Calu3 (cell line): Measurements from ENCODE around the gene SYCP1. TPM values are rescaled to one million over a fixed set of nuclear protein-coding genes. Genes with fewer than 3 reads are reported as not detected.

Experiments used
- Bru-seq: library from RNA; stranded (reverse); fragments of 400-500 nt; gene quantifications from one replicate; lab custom pipeline; 2021; lab: Mats Ljungman, UMichigan
- BruChase-seq, 2 experiments: library from RNA; stranded (reverse); fragments of 400-500 nt; gene quantifications; one replicate each; lab custom pipeline; 2021; lab: Mats Ljungman, UMichigan
- BruUV-seq: library from RNA; stranded (reverse); fragments of 400-500 nt; replicated peaks from 2 replicates; lab custom pipeline; 2021; lab: Mats Ljungman, UMichigan
- CTCF ChIA-PET: fragments of 300-600 bp; sonication (Branson Sonifier 250); formaldehyde crosslinking; loops from one replicate; lab custom pipeline; 2022; ENCODE audit warnings: antibody characterized with exemption; lab: Charles Lee
- DNase-seq: peaks from one replicate; pipeline ENCODE4 v3.0.0; 2022
- H3K27ac Mint-ChIP-seq: one replicate; pipeline ENCODE4 v1.8.0; 2022; ENCODE audit warnings: mixed read lengths; ENCODE audit not compliant: unreplicated experiment
- H3K27me3 Mint-ChIP-seq: one replicate; pipeline ENCODE4 v1.8.0; 2022; ENCODE audit warnings: mixed read lengths; ENCODE audit not compliant: unreplicated experiment
- H3K36me3 Mint-ChIP-seq: one replicate; pipeline ENCODE4 v1.8.0; 2022; ENCODE audit warnings: mild to moderate bottlenecking, moderate library complexity, mixed read lengths; ENCODE audit not compliant: insufficient read depth, unreplicated experiment
- H3K4me1 Mint-ChIP-seq: one replicate; pipeline ENCODE4 v1.8.0; 2022; ENCODE audit warnings: mild to moderate bottlenecking, low read depth, mixed read lengths; ENCODE audit not compliant: unreplicated experiment
- H3K4me3 Mint-ChIP-seq: one replicate; pipeline ENCODE4 v1.8.0; 2022; ENCODE audit warnings: mild to moderate bottlenecking, low read depth, moderate library complexity, mixed read lengths; ENCODE audit not compliant: unreplicated experiment
- H3K9me3 Mint-ChIP-seq: one replicate; pipeline ENCODE4 v1.8.0; 2022; ENCODE audit warnings: low read depth, mixed read lengths; ENCODE audit not compliant: unreplicated experiment
- CTCF ChIP-seq: fragments of 200-600 bp; IDR thresholded peaks from one replicate; pipeline ENCODE4 v1.8.0; 2022; ENCODE audit warnings: antibody characterized with exemption; ENCODE audit not compliant: unreplicated experiment
- intact Hi-C: fragments of 100-400 bp; cut with micrococcal nuclease; formaldehyde crosslinking; loops from one replicate; pipeline ENCODE4 v1.10.0; 2022; ENCODE audit not compliant: unreplicated experiment
- long read RNA-seq: library from polyadenylated mRNA; stranded (forward); transcript quantifications from one replicate; pipeline ENCODE4 v2.0.0, GENCODE V29; 2022
- total RNA-seq: library from RNA; stranded (reverse); gene quantifications from 2 replicates; pipeline ENCODE4 v1.2.3, GENCODE V29; 2022

Gene SYCP1, protein sequence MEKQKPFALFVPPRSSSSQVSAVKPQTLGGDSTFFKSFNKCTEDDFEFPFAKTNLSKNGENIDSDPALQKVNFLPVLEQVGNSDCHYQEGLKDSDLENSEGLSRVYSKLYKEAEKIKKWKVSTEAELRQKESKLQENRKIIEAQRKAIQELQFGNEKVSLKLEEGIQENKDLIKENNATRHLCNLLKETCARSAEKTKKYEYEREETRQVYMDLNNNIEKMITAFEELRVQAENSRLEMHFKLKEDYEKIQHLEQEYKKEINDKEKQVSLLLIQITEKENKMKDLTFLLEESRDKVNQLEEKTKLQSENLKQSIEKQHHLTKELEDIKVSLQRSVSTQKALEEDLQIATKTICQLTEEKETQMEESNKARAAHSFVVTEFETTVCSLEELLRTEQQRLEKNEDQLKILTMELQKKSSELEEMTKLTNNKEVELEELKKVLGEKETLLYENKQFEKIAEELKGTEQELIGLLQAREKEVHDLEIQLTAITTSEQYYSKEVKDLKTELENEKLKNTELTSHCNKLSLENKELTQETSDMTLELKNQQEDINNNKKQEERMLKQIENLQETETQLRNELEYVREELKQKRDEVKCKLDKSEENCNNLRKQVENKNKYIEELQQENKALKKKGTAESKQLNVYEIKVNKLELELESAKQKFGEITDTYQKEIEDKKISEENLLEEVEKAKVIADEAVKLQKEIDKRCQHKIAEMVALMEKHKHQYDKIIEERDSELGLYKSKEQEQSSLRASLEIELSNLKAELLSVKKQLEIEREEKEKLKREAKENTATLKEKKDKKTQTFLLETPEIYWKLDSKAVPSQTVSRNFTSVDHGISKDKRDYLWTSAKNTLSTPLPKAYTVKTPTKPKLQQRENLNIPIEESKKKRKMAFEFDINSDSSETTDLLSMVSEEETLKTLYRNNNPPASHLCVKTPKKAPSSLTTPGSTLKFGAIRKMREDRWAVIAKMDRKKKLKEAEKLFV
- total RNA-seq: not detected in 2 replicates
- not detected for Bru-seq, nascent RNA
- BruChase-seq, experiment 1, labeled RNA remaining after a 6-hour chase: not detected
- not detected for BruChase-seq, experiment 2, labeled RNA remaining after a 2-hour chase
- long read RNA-seq: 0 reads

GRCh38 chr1:114854693-114855320, at the start of gene SYCP1:
Gene SYCP1 (plus strand): TSS chr1:114854863. CDS start chr1:114855465, 602 bp downstream.
- Mint-ChIP-seq H3K9me3 (peaks cover 2% of the 10 kb centered on the region), H3K36me3 (peaks cover 3% of the 10 kb centered on the region), H3K27me3 (peaks cover 9% of the 10 kb centered on the region), H3K27ac (no peak within 1 kb of the TSS), H3K4me3 (no peak within 1 kb of the TSS), H3K4me1 (no peaks in the 10 kb centered on the region)
- CTCF ChIA-PET: no interaction called here
- DNase-seq: no peak
- no peak for TF ChIP-seq CTCF
- intact Hi-C loops: no loop called here
- no TSS peak for BruUV-seq

DNA sequence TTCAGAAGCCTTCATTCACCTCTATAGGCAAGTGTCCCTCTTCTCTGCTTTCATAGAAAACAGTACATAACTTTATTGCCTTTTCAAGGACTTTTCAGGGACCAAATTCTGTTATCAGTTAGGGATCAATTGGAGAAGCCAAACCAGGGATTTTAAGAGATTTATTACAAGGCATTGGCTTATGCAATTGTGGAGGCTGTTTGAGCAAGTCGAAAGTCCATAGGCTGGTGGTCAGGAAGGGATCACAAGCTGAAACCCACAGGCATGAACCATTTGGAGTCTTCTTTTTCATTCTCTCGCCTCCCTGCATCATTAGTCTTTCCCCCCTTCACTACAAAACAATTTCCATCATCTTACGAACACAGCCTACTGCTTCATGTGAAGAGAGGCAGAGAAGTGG, 34.8 kb upstream of the SYCP1 start:
- Mint-ChIP-seq H3K4me1 (no peaks in the 10 kb centered on the region), H3K27ac (no peak overlapping the region), H3K9me3 (no peaks in the 10 kb centered on the region), H3K27me3 (no peaks in the 10 kb centered on the region), H3K4me3 (no peak overlapping the region), H3K36me3 (no peaks in the 10 kb centered on the region)
- CTCF ChIA-PET: interaction anchor here (0.5 kb wide), 1 partner anchor 42 kb away, joined by 3 read pairs; no protein-coding TSS in a partner anchor
- intact Hi-C loops: no loop called here
- no TSS peak for BruUV-seq
- TF ChIP-seq CTCF: no peak
- DNase-seq: no peak

- no peaks in the 10 kb centered on the region for H3K36me3 Mint-ChIP-seq
- intact Hi-C loops: no loop called here
- H3K27me3 Mint-ChIP-seq: no peaks in the 10 kb centered on the region
- H3K4me3 Mint-ChIP-seq: no peak overlapping the region
- no peaks in the 10 kb centered on the region for H3K9me3 Mint-ChIP-seq
- DNase-seq: no peak
- no peaks in the 10 kb centered on the region for H3K4me1 Mint-ChIP-seq
- no peak for TF ChIP-seq CTCF
- no peak overlapping the region for H3K27ac Mint-ChIP-seq
- CTCF ChIA-PET: interaction anchor here (0.5 kb wide), 1 partner anchor 41 kb away, joined by 3 read pairs; no protein-coding TSS in a partner anchor
- no TSS peak for BruUV-seq
Measured at GRCh38 chr1:114820392-114820791, 34.3 kb upstream of the SYCP1 start.

DNA sequence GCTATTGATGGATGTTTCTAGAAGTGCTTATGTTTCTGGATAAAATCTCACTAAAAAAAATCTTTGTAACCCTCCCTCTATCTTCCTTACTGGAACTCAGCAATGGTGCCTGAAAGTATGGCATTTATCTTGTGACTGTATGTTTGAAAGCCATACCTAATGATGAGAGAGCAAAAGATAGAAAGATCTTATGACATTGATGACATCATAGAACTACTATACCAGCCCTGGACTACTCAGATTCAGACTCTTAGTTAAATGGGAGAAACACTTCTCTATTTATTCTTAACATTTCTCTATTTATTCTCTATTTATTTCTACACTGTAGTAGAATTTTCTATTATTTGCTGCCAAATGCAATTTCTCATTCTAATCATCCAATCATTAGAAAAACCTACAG, 32.7 kb upstream of the SYCP1 start:
- TF ChIP-seq CTCF: no peak
- H3K9me3 Mint-ChIP-seq: peaks cover 2% of the 10 kb centered on the region
- H3K4me3 Mint-ChIP-seq: no peak overlapping the region
- no TSS peak for BruUV-seq
- DNase-seq: no peak
- intact Hi-C loops: no loop called here
- CTCF ChIA-PET: interaction anchor here (0.5 kb wide), 1 partner anchor 62 kb away, joined by 3 read pairs; no protein-coding TSS in a partner anchor
- H3K4me1 Mint-ChIP-seq: no peaks in the 10 kb centered on the region
- H3K27ac Mint-ChIP-seq: no peak overlapping the region
- no peaks in the 10 kb centered on the region for H3K36me3 Mint-ChIP-seq
- H3K27me3 Mint-ChIP-seq: no peaks in the 10 kb centered on the region
